8988T (cell line): ENCODE measurements around the gene PAM.

Source experiments
- DNase-seq: peaks from one replicate; pipeline ENCODE4 v3.0.0; 2011

PAM gene

GRCh38 chr5:102815540-102816332 lies 60.6 kb downstream of the PAM start:
- DNase-seq, result no peak

DNA sequence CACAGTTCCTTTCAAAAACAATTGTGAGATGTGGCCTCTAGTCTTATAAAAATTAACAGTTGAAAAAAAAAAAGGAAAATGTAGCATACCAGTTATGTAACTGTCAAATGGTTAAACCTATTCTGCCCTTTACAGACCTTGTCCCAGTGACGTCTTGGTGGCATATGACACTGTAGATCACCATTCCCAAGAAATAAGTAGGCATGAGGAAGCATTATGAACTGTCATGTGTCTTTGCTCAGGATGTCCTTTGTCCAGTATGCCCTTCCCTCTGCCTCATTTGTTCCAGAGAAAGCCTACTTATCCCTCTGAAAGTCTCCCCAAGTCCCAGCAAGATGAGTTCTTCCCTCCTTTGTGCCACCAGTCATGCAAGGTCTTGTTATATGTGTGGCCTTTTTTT lies 63.2 kb downstream of the PAM start:
- DNase-seq, result no peak

DNA sequence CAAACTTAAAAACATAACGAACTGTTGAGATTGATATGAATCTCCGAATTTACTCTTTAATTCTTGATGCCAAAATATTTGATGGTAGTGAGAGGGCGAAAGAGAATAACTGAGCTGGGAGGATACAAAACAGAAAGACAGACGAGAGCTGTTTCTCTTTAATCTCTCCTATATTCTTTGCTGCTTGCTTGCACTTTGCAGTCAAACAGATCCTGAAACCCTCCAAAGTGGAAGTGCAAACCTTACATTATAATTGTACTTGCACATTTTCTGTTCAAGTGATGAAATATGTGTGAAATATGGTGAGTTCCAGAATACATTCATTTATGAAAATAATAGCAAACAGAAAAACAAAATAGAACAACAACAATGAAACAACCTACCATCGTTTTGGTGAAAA lies 63.8 kb downstream of the PAM start:
- DNase-seq, result no peak

GRCh38 chr5:102819634-102820033 lies 64.5 kb downstream of the PAM start:
- DNase-seq, result no peak

- DNase-seq, result no peak
Observed at GRCh38 chr5:102823441-102823874, 68.4 kb downstream of the PAM start.

- no peak for DNase-seq
Observed at GRCh38 chr5:102826629-102827028, 71.5 kb downstream of the PAM start.

GRCh38 chr5:102830241-102830640 lies 75.1 kb downstream of the PAM start:
- DNase-seq, result no peak

DNA sequence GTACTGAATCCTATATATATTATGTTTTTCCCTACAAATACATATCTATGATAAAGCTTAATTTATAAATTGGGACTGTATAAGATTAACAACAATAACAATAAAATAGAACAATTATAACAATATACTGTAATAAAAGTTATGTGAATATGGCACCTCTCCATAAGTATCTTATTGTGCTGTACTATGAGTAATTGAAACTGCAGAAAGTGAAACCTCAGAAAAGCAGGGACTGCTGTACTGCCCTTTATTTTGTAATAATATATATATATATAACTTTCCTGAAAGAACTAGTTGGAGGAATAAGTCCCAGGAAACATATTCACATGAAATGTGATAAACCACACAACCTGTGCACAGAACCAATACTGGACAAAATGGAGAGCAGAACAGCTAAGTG lies 77.3 kb downstream of the PAM start:
- no peak for DNase-seq

- DNase-seq, result no peak
Observed at GRCh38 chr5:102833146-102833545, 78.0 kb downstream of the PAM start.

DNA sequence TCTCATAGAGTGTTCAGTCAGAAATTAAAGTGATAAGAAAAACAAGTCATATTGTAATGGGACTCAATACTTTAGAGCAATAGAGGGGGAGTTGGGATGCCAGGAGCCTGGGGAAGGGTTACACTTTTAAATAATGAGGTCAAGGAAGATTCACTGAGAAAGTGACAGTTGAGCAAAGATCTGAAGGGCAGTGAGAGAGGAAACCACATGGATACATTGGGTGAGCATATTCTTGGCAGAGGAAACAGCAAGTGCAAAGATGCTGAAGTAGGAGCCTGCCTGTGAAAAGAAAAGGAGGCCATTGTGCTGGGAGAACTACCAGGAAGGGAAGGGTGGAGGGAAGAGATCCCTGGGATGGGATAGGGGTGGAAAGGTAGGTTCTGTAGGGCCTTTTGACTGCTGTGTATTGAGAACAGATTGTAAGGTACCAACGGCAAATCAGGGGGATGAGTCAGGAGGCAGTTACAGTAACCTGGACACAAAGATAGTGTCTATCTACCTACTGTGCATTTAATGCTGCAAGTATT lies 79.4 kb downstream of the PAM start:
- no peak for DNase-seq

- DNase-seq, result no peak
Observed at GRCh38 chr5:102835717-102836116, 80.6 kb downstream of the PAM start.

DNA sequence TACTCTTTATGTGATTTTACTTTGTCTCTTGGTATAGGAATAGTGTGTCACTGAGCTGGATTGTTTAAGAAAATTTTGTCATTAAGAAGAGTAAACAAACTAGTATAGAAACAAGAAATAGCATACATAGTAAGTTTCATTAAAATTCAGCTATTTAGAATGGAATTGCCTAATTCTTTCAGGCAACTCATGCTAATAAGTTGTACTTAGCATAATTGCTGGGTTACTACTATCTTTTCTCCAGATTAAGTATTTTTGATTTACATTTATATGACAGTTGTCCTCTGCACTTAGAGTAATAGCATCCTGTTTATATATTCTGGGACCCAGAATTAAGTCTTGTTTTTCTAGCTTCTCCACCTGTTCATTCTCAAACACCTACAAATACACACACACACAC lies 85.9 kb downstream of the PAM start:
- no peak for DNase-seq

DNA sequence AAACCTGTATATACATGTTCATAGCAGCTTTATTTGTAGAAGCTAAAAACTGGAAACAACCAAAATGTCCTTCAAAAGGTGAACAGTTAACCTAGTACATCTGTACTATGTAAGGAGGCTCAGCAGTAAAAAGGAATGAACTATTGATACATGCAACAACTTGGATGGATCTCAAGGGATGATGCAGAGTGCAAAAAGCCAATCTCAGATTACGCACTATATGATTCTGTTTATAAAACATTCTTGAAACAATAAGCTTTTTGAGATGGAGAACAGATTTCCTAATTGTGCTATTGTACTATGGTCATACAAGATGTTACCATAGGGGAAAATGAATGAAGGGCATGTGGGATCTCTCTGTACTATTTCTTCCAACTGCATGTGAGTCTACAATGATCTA lies 88.9 kb downstream of the PAM start:
- no peak for DNase-seq

- no peak for DNase-seq
Observed at GRCh38 chr5:102845041-102845440, 89.9 kb downstream of the PAM start.

DNA sequence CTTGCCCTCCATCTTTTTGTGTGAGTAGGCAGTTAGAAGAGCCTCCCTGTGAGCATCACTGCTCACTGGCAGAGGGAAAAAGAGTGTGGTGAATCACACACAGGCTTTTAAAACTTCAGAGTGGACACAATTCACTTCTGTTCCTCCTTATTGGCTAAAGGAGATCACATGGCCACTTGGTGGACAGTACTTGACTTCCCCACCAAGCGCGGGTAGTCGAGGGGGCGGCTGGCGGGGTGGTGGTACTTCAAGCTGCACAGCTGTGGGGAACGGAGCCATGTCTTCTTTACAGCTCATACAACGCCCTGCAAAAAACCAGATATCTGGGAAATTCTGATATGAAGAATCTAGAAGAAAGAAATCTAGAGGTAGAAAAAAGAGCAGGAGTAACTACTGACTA lies 95.4 kb downstream of the PAM start:
- no peak for DNase-seq

GRCh38 chr5:102853680-102854079 lies 98.6 kb downstream of the PAM start:
- no peak for DNase-seq

DNA sequence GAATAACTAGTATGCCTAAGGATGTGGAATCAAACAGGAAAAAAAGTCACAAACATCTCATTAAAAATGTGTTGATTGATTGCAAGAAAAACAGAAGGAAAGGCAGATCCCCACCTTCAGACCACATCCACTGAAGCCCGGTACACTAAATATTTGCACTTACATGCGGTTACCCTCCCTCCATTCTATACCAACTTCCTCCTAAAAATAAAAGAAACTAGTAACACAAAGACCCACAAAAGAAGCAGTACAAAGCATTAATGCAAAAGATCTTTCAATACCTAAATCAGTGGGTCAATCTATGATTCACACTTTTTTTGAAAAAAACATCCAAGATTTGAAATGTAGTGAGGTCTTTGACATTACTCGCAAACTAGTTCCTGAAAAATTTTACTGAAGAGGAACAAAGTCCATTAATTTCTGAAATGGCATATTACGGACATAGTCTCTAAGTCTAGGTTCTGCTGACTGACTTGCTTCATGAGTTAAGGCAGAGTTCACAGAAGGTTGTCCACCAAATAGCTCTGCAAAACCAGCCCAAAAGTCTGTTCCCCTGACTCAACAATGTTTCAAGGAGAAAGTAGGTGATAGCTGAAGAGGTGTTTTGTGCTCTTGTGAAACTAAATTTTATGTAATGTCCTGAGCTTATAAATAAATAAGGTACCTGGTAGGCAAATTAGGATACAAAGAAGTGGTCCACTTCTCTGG lies 100.7 kb downstream of the PAM start:
- DNase-seq, result no peak

DNA sequence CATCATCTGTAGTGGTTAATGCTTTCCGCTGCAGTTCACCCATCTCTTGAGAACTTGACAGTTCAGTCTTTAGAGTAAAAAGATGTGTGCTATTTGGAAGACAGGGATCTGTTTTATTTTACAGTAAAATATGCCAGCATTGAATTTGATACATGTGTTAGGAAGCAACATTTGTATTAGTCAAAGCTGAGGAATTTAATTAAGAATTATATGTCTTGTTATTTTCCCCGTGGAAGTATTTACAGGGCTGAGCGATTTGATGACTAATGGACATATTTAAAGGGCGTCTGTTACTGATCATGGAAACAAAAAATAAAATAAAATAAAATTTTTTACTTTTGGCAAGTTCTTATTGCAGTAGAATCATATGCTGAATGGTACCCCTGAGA lies 101.3 kb downstream of the PAM start:
- DNase-seq, result no peak

DNA sequence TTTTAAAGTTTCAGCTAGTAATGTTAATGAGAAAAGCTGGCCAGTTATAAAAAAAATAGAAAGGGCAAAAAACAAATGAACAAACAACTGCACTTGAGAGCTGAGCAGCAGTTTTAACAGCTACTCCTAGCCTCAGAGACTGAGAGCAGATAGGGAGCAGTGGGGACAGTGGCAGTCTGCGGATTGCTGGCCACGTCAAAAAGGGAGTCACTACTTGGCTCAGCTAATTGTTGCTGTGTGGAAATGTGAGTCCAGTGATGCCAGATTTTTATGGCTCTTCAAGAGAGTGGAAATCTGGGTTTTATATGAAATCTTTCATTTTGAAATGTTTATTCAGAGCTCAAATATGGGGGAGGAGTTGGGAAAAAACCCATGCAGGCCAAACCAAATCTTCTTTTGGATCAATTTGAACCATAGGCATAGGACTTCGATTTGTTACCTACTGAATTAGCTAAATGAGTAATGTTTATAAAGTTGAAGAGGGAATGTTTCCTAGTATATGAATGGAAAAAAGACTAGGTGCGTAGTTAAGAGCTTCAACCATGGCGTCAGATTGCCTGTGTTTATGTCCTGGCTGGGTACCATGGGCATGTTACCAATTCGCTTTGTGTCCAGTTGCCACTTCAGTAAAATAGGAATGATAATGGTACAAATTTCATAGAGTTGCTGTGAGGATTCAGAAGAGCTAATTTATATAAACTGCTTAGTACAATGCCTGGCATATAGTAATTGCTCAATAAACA lies 102.1 kb downstream of the PAM start:
- no peak for DNase-seq

DNA sequence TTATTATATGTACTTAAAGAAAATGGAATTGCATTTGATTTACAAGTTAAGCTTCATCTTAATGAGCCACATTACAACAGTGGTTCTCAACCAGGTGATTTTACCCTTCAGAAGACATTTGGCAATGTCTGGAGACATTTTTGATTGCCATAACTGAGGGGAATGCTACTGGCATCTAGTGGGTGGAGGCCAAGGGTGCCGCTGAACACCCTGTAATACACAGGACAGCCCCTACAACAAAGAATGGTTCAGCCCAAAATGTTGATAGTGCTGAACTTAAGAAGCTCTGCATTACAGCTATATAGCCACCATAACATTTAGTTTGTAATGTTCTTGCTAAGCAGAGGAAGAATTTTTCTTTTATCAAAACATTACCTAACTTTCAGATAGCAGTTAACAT lies 103.1 kb downstream of the PAM start:
- DNase-seq, result no peak

GRCh38 chr5:102858808-102859207 lies 103.7 kb downstream of the PAM start:
- DNase-seq, result no peak

DNA sequence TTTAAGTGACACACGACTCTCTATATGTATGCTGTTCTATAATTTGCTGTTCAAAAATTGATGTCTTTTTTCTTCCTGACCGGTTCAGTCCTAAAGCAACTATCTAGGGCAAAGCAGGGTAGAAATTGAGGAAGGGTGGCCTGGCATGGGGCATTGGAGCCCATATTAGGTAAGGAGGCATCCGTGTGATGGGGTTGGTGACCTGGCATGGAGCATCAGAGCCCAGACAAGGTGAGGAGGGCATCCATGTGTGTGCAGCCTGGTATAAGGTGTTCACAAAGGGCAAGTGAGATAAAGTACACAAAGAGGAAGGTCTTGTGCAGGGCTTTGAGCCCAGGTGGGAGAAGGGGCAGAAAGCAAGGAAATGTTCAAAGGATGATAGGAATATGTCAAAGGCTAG lies 104.9 kb downstream of the PAM start:
- no peak for DNase-seq

GRCh38 chr5:102863058-102863457 lies 108.0 kb downstream of the PAM start:
- no peak for DNase-seq
